PC-9 (cell line): ENCODE results near the gene TMEM179. TPM values are rescaled to one million over a fixed set of nuclear protein-coding genes. Genes with fewer than 3 reads are reported as not detected.

Experiments used
- BruUV-seq: library from RNA; stranded (reverse); fragments of 400-500 nt; replicated peaks from 2 replicates; lab custom pipeline; 2021; lab: Mats Ljungman, UMichigan
- CTCF ChIA-PET: fragments of 300-600 bp; sonication (Branson Sonifier 250); formaldehyde crosslinking; loops from one replicate; lab custom pipeline; 2022; ENCODE audit warnings: antibody characterized with exemption; lab: Charles Lee
- POLR2A ChIA-PET: fragments of 300-600 bp; sonication (Branson Sonifier 250); formaldehyde crosslinking; loops from one replicate; lab custom pipeline; 2022; ENCODE audit warnings: antibody characterized with exemption; ENCODE audit not compliant: unreplicated experiment; lab: Charles Lee
- DNase-seq, 2 experiments: peaks; one replicate each; pipeline versions ENCODE4 v3.0.0 to v3.0.0-alpha.2; 2015 to 2022; ENCODE audit warnings: mixed read lengths in 1 of 2
- H2AFZ ChIP-seq: fragments of 200-600 bp; sonication (generic); 2 replicates; pipeline ENCODE4 v1.8.1; 2017; ENCODE audit warnings: antibody characterized with exemption
- H3F3A ChIP-seq: fragments of 200-600 bp; sonication (generic); 2 replicates; pipeline ENCODE4 v1.8.1; 2017; ENCODE audit warnings: antibody characterized with exemption, mild to moderate bottlenecking, low read depth; ENCODE audit not compliant: insufficient read depth
- H3K27ac ChIP-seq: fragments of 200-600 bp; sonication (generic); 2 replicates; pipeline ENCODE4 v1.6.1; 2016; ENCODE audit warnings: mixed run types
- H3K27me3 ChIP-seq: fragments of 200-600 bp; sonication (generic); 2 replicates; pipeline ENCODE4 v1.6.1; 2016; ENCODE audit warnings: low read depth, mixed run types; ENCODE audit not compliant: insufficient read depth
- H3K36me3 ChIP-seq: fragments of 200-600 bp; sonication (generic); 2 replicates; pipeline ENCODE4 v1.6.1; 2016; ENCODE audit warnings: low read depth, mixed run types
- H3K4me1 ChIP-seq: fragments of 200-600 bp; sonication (generic); replicated peaks from 2 replicates; pipeline ENCODE4 v1.6.1; 2016; ENCODE audit warnings: mixed run types; ENCODE audit not compliant: insufficient read depth
- H3K4me2 ChIP-seq: fragments of 200-600 bp; sonication (generic); 2 replicates; pipeline ENCODE4 v1.6.1; 2017; ENCODE audit warnings: mixed run types
- H3K4me3 ChIP-seq: fragments of 200-600 bp; sonication (generic); 2 replicates; pipeline ENCODE4 v1.6.1; 2016; ENCODE audit warnings: mixed run types
- H3K79me2 ChIP-seq: fragments of 200-600 bp; sonication (generic); 2 replicates; pipeline ENCODE4 v1.6.1; 2017; ENCODE audit warnings: low read depth, mixed run types
- H3K9me2 ChIP-seq: fragments of 200-600 bp; sonication (generic); 2 replicates; pipeline ENCODE4 v1.8.1; 2017; ENCODE audit warnings: mild to moderate bottlenecking; ENCODE audit not compliant: insufficient read depth
- H3K9me3 ChIP-seq: fragments of 200-600 bp; sonication (generic); 2 replicates; pipeline ENCODE4 v1.8.1; 2016; ENCODE audit warnings: low read depth; ENCODE audit not compliant: insufficient read depth
- H4K20me1 ChIP-seq: fragments of 200-600 bp; sonication (generic); 2 replicates; pipeline ENCODE4 v1.8.1; 2017; ENCODE audit not compliant: insufficient read depth
- CTCF ChIP-seq: fragments of 200-600 bp; sonication (generic); conservative IDR thresholded peaks from 2 replicates; pipeline ENCODE4 v1.6.1; 2017; ENCODE audit warnings: mixed run types, antibody characterized with exemption, mild to moderate bottlenecking, moderate library complexity
- EZH2 ChIP-seq: fragments of 200-600 bp; sonication (generic); IDR thresholded peaks from 2 replicates; pipeline ENCODE4 v1.8.0; 2017; ENCODE audit warnings: antibody characterized with exemption, low read depth
- intact Hi-C: fragments of 100-400 bp; cut with micrococcal nuclease; formaldehyde crosslinking; loops from one replicate; pipeline ENCODE4 v1.10.0; 2022; ENCODE audit not compliant: unreplicated experiment
- total RNA-seq: library from RNA; stranded (reverse); gene quantifications from 2 replicates; pipeline ENCODE4 v1.2.3, GENCODE V29; 2021

The TMEM179 gene
- total RNA-seq, 1 experiment from 2014 or later, result not detected

GRCh38 chr14:104609666-104610065 lies 5.1 kb upstream of the TMEM179 start:
- H4K20me1 ChIP-seq, result 0 out of 2 replicates have a peak, but pooled peaks cover 4% of the 10 kb centered on the region
- no peak overlapping the region for H3K27ac ChIP-seq
- no peaks in the 10 kb centered on the region for H3K4me1 ChIP-seq
- H3K27me3 ChIP-seq, result peaks cover 86% of the 10 kb centered on the region
- BruUV-seq, result no TSS peak
- DNase-seq, result no peak
- no peaks in the 10 kb centered on the region for H3F3A ChIP-seq
- H3K79me2 ChIP-seq, result no peaks in the 10 kb centered on the region
- H3K4me3 ChIP-seq, result no peak overlapping the region
- ChIA-PET POLR2A (no interaction called here), CTCF (no interaction called here)
- no peak overlapping the region for H2AFZ ChIP-seq
- no peaks in the 10 kb centered on the region for H3K36me3 ChIP-seq
- intact Hi-C loops, result no loop called here
- no peak for TF ChIP-seq EZH2
- no peak for TF ChIP-seq CTCF
- H3K9me3 ChIP-seq, result no peaks in the 10 kb centered on the region
- H3K4me2 ChIP-seq, result no peak overlapping the region
- no peaks in the 10 kb centered on the region for H3K9me2 ChIP-seq

GRCh38 chr14:104603711-104604401 lies 716 bp downstream of the TMEM179 start:
- no peak for DNase-seq
- H3F3A ChIP-seq, result no peaks in the 10 kb centered on the region
- no peak for TF ChIP-seq EZH2
- no peak for TF ChIP-seq CTCF
- intact Hi-C loops, result no loop called here
- ChIA-PET CTCF (no interaction called here), POLR2A (no interaction called here)
- BruUV-seq, result no TSS peak
- no peak overlapping the region for H3K4me2 ChIP-seq
- H3K9me3 ChIP-seq, result no peaks in the 10 kb centered on the region
- H3K27me3 ChIP-seq, result peaks cover 83% of the 10 kb centered on the region
- no peaks in the 10 kb centered on the region for H4K20me1 ChIP-seq
- H3K4me3 ChIP-seq, result no peak overlapping the region
- no peaks in the 10 kb centered on the region for H3K4me1 ChIP-seq
- H3K36me3 ChIP-seq, result no peaks in the 10 kb centered on the region
- no peaks in the 10 kb centered on the region for H3K79me2 ChIP-seq
- H2AFZ ChIP-seq, result no peak overlapping the region
- no peak overlapping the region for H3K27ac ChIP-seq
- no peaks in the 10 kb centered on the region for H3K9me2 ChIP-seq

- DNase-seq, result no peak
- Histone ChIP-seq H3K27me3 (peaks cover 83% of the 10 kb centered on the region), H3K4me2 (no peak overlapping the region), H3K27ac (no peak overlapping the region), H3K79me2 (no peaks in the 10 kb centered on the region), H3K4me3 (no peak overlapping the region), H2AFZ (no peak overlapping the region), H3K36me3 (no peaks in the 10 kb centered on the region), H3K4me1 (no peaks in the 10 kb centered on the region), H3K9me2 (no peaks in the 10 kb centered on the region), H4K20me1 (no peaks in the 10 kb centered on the region; the same call in 1 of the 2 replicates), H3K9me3 (no peaks in the 10 kb centered on the region), H3F3A (no peaks in the 10 kb centered on the region)
- BruUV-seq, result no TSS peak
- intact Hi-C loops, result no loop called here
- TF ChIP-seq EZH2, result no peak
- TF ChIP-seq CTCF, result no peak
- POLR2A ChIA-PET, result no interaction called here
- CTCF ChIA-PET, result interaction anchor here (0.6 kb wide), 1 partner anchor 408 kb away, joined by 3 read pairs; no protein-coding TSS in a partner anchor
These were observed 1.6 kb downstream of the TMEM179 start for GRCh38 chr14:104602933-104603325.
